Vagina (tissue), 2 donors: ENCODE results near the gene EXOC2. TPM values are rescaled to one million over a fixed set of nuclear protein-coding genes. Genes with fewer than 3 reads are reported as not detected.

Source experiments
- DNase-seq, 2 donors: peaks; one replicate each; pipeline ENCODE4 v3.0.0-alpha.2; 2017; ENCODE audit errors: extremely low spot score in 2 of 2
- H3K27ac ChIP-seq: fragments of 200-600 bp; sonication (generic); one replicate; pipeline ENCODE4 v1.5.1; 2019
- H3K27me3 ChIP-seq: fragments of 200-600 bp; sonication (generic); one replicate; pipeline ENCODE4 v1.5.1; 2019
- H3K36me3 ChIP-seq, 2 donors: fragments of 200-600 bp; sonication (generic); one replicate each; pipeline ENCODE4 v1.5.1; 2017 to 2019
- H3K4me1 ChIP-seq: fragments of 200-600 bp; sonication (generic); one replicate; pipeline ENCODE4 v1.5.1; 2019
- H3K4me3 ChIP-seq, 2 donors: fragments of 200-600 bp; sonication (generic); 1 replicate in 1 of 2; 2 replicates in 1 of 2; pipeline ENCODE4 v1.5.1; 2016 to 2019
- H3K9me3 ChIP-seq: fragments of 200-600 bp; sonication (generic); one replicate; pipeline ENCODE4 v1.5.1; 2019
- POLR2A ChIP-seq, 2 donors: fragments of 450-650 bp; IDR thresholded peaks; one replicate each; pipeline ENCODE4 v1.6.1; 2017; ENCODE audit warnings: antibody characterized with exemption in 2 of 2, mild to moderate bottlenecking in 2 of 2, moderate library complexity in 2 of 2
- POLR2AphosphoS5 ChIP-seq, 2 donors: sonication (generic); formaldehyde crosslinking; IDR thresholded peaks; one replicate each; pipeline ENCODE4 v1.9.0; 2017; ENCODE audit warnings: antibody characterized with exemption in 2 of 2, mild to moderate bottlenecking in 2 of 2, low read depth in 1 of 2; ENCODE audit not compliant: insufficient read depth in 1 of 2
- intact Hi-C: fragments of 100-400 bp; cut with DNase I; formaldehyde crosslinking; loops from one replicate; pipeline ENCODE4 v1.15.1; 2023
- total RNA-seq: library from RNA; depleted of rRNA; stranded (reverse); fragments of >200 nt; gene quantifications from one replicate; pipeline ENCODE4 v1.2.3, GENCODE V29; 2016
- TF ChIP-seq, protein P1 (sequence below), 3 experiments: fragments of 450-650 bp in 2 of 3; fragments of 200-600 bp in 1 of 3; sonication (generic) in 1 of 3; IDR thresholded peaks; one replicate each; pipeline ENCODE4 v1.5.1; 2017 to 2019; ENCODE audit warnings: antibody characterized with exemption in 3 of 3, mild to moderate bottlenecking in 2 of 3, moderate library complexity in 2 of 3

Gene EXOC2
- total RNA-seq, 1 donor from 2014 or later: 23.6 TPM

DNA sequence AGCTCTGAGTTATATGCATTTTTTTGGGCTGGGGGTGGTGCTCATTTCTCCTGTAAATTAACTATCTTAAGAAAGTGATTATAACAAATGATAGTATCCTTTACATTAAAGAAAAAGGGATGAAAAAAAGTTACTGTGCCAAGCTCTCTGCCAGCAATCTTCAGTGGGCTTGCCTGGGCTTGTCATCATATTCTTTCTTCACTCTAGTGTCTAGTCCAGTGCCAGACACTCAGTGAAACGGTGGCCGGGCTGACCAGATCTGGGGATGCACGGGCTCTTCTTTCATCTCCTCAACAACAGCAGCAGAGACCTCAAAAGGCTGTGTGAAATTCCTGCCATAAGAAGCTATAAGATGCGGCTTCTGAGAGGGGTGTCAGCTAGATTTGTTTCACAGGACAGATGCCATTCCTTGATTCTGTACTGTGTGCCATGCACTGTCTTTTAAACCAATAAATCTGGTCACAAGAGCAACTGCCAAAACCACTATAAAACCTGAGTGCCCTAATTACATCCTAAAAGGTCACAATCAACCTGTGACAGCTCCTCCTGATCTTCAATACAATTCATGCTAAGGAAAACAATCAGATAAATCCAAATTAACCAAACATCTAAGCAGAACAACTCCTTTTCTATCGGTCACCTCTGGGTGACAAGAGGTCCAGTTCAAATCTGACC, 12.1 kb downstream of the EXOC2 start:
- no peak overlapping the region for H3K4me3 ChIP-seq
- H3K36me3 ChIP-seq: no peaks in the 10 kb centered on the region
- peaks cover 24% of the 10 kb centered on the region for H3K4me1 ChIP-seq
- no peak for TF ChIP-seq POLR2A (IDR thresholded peaks at IDR 0.05)
- TF ChIP-seq, protein P1, sequence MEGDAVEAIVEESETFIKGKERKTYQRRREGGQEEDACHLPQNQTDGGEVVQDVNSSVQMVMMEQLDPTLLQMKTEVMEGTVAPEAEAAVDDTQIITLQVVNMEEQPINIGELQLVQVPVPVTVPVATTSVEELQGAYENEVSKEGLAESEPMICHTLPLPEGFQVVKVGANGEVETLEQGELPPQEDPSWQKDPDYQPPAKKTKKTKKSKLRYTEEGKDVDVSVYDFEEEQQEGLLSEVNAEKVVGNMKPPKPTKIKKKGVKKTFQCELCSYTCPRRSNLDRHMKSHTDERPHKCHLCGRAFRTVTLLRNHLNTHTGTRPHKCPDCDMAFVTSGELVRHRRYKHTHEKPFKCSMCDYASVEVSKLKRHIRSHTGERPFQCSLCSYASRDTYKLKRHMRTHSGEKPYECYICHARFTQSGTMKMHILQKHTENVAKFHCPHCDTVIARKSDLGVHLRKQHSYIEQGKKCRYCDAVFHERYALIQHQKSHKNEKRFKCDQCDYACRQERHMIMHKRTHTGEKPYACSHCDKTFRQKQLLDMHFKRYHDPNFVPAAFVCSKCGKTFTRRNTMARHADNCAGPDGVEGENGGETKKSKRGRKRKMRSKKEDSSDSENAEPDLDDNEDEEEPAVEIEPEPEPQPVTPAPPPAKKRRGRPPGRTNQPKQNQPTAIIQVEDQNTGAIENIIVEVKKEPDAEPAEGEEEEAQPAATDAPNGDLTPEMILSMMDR (IDR thresholded peaks at IDR 0.05): no peak
- no peak for TF ChIP-seq POLR2AphosphoS5 (IDR thresholded peaks at IDR 0.05; ENCODE audit: insufficient read depth in 1 of 2, low read depth in 1 of 2)
- intact Hi-C loops: no loop called here
- DNase-seq: no peak
- H3K27me3 ChIP-seq: no peaks in the 10 kb centered on the region
- no peak overlapping the region for H3K27ac ChIP-seq
- H3K9me3 ChIP-seq: no peaks in the 10 kb centered on the region

DNA sequence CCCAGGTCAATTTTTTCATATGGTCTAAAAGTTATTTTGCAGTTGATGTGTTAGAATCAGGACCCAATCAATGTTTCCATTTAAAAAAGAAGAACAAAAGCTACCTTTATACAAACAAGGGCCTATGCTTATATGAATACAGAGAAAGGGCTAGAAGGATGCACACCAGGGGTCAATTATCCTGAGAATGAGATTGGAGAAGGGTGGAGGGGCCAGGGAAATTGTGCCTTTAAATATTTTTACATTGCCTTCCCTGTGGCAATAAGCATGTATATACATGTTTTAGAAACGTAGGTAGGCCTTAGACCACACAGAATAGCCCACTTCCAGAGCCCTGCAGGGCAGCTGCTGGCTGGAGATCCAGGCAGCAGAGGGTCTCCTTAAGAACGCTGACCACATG, 12.7 kb downstream of the EXOC2 start:
- TF ChIP-seq POLR2A (IDR thresholded peaks at IDR 0.05): no peak
- TF ChIP-seq, protein P1 (IDR thresholded peaks at IDR 0.05): no peak
- no peak for TF ChIP-seq POLR2AphosphoS5 (IDR thresholded peaks at IDR 0.05; ENCODE audit: insufficient read depth in 1 of 2, low read depth in 1 of 2)
- intact Hi-C loops: no loop called here
- H3K4me1 ChIP-seq: peaks cover 24% of the 10 kb centered on the region
- H3K27me3 ChIP-seq: no peaks in the 10 kb centered on the region
- no peak overlapping the region for H3K27ac ChIP-seq
- H3K4me3 ChIP-seq: no peak overlapping the region
- DNase-seq: no peak
- no peaks in the 10 kb centered on the region for H3K9me3 ChIP-seq
- no peaks in the 10 kb centered on the region for H3K36me3 ChIP-seq

DNA sequence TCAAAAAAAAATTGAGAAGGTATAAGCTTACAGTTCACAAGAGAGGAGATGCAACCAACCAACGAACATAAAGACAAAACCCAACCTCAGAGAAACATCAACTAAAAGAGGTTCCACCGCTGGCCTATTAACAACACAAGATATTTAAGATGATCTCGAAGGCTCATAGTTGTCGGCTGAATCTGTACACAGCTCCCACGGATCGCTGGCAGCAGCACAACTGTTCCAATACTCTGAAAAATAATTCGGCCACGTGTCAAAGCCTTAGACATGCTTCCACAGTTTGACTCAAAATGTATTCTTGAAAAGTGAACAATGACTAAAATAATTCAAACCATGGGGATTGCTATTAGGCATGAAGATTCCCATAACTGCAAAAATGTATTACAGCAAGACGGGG, 13.7 kb downstream of the EXOC2 start:
- Histone ChIP-seq H3K27ac (no peak overlapping the region), H3K4me1 (peaks cover 24% of the 10 kb centered on the region), H3K27me3 (no peaks in the 10 kb centered on the region), H3K4me3 (no peak overlapping the region), H3K36me3 (no peaks in the 10 kb centered on the region), H3K9me3 (no peaks in the 10 kb centered on the region)
- intact Hi-C loops: no loop called here
- TF ChIP-seq, protein P1 (IDR thresholded peaks at IDR 0.05): no peak
- no peak for TF ChIP-seq POLR2A (IDR thresholded peaks at IDR 0.05)
- TF ChIP-seq POLR2AphosphoS5 (IDR thresholded peaks at IDR 0.05; ENCODE audit: insufficient read depth in 1 of 2, low read depth in 1 of 2): no peak
- DNase-seq: no peak

DNA sequence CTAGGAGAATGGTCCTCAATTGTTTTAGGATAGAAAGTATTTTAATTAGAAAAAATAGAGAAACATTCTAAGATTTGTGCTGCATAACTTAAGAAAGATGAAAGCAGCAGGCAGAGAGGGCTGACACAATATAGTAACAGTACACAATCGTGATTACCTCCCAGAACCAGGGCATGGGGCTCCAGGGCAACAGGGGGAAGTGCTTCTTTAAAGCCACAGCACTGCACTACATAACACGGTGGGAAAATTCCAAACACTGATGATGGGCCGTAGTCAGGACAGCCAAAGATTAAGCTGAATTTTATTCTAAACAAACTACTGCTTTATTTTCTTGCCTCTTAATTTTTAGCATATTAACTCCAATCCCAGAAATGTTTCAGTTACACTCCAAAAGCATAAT, 14.4 kb downstream of the EXOC2 start:
- H3K36me3 ChIP-seq: no peaks in the 10 kb centered on the region
- no peak for DNase-seq
- no peak overlapping the region for H3K27ac ChIP-seq
- no peak overlapping the region for H3K4me3 ChIP-seq
- H3K4me1 ChIP-seq: peaks cover 16% of the 10 kb centered on the region
- no peaks in the 10 kb centered on the region for H3K27me3 ChIP-seq
- H3K9me3 ChIP-seq: no peaks in the 10 kb centered on the region
- intact Hi-C loops: no loop called here
- TF ChIP-seq, protein P1 (IDR thresholded peaks at IDR 0.05): no peak
- no peak for TF ChIP-seq POLR2A (IDR thresholded peaks at IDR 0.05)
- TF ChIP-seq POLR2AphosphoS5 (IDR thresholded peaks at IDR 0.05; ENCODE audit: insufficient read depth in 1 of 2, low read depth in 1 of 2): no peak

DNA sequence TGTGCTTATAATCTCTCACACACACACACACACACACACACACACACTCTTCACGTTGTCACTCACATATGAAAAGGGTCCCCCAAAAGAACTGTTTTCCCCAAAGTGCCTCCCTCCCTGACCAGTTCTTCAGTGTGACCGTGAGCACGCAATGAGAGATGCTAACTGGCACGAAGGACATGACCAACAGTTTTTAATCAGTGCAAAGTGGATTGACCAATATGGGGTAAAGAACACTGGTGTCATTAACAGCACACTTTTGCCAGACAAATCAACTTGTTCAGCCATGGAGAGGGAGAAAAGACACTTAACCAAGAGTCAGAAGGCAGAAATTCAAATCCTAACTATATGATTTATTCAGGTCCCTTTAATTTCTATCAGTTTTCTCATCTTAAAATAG, 15.0 kb downstream of the EXOC2 start:
- Histone ChIP-seq H3K36me3 (no peaks in the 10 kb centered on the region), H3K27me3 (no peaks in the 10 kb centered on the region), H3K4me3 (no peak overlapping the region), H3K9me3 (no peaks in the 10 kb centered on the region), H3K27ac (no peak overlapping the region), H3K4me1 (peaks cover 13% of the 10 kb centered on the region)
- TF ChIP-seq, protein P1 (IDR thresholded peaks at IDR 0.05): no peak
- no peak for TF ChIP-seq POLR2AphosphoS5 (IDR thresholded peaks at IDR 0.05; ENCODE audit: insufficient read depth in 1 of 2, low read depth in 1 of 2)
- no peak for TF ChIP-seq POLR2A (IDR thresholded peaks at IDR 0.05)
- intact Hi-C loops: no loop called here
- DNase-seq: no peak
